SHP77 (cell line): ENCODE results near the gene OR4F15.
"Not testable (repeated sequence)": the region's sequence is repeated elsewhere in the genome, so short reads cannot be mapped to it uniquely, and the experiment has no call there.

Experiments used
- DNase-seq, 2 experiments: peaks; one replicate each; lab custom pipeline; 2025; lab: John Stamatoyannopoulos, UW

OR4F15 gene

GRCh38 chr15:101811902-101812301 is at the start of gene OR4F15:
Gene OR4F15, plus strand, starts transcription at chr15:101812202. Its CDS starts 5,985 bp downstream, at chr15:101818187.
- no peak for DNase-seq

- not testable (repeated sequence) for DNase-seq
Observed at GRCh38 chr15:101764669-101765339, 47.2 kb upstream of the OR4F15 start.

GRCh38 chr15:101765340-101765671 is 46.7 kb upstream of the OR4F15 start:
- not testable (repeated sequence) for DNase-seq

- no peak for DNase-seq
Observed at GRCh38 chr15:101765772-101766456, 46.1 kb upstream of the OR4F15 start.

GRCh38 chr15:101767083-101767640 is 44.8 kb upstream of the OR4F15 start:
- not testable (repeated sequence) for DNase-seq

- DNase-seq, result no peak
Observed at GRCh38 chr15:101772921-101773320, 39.1 kb upstream of the OR4F15 start.

GRCh38 chr15:101773496-101774100 is 38.4 kb upstream of the OR4F15 start:
- no peak for DNase-seq

GRCh38 chr15:101775136-101775535 is 36.9 kb upstream of the OR4F15 start:
- no peak for DNase-seq

- DNase-seq, result not testable (repeated sequence)
Observed at GRCh38 chr15:101778576-101778975, 33.4 kb upstream of the OR4F15 start.

- peak in 1 of 2 experiments; percentile 21 for DNase-seq
Observed at GRCh38 chr15:101780225-101780624, 31.8 kb upstream of the OR4F15 start.

GRCh38 chr15:101781928-101782327 is 30.1 kb upstream of the OR4F15 start:
- DNase-seq, result no peak

- DNase-seq, result no peak
Observed at GRCh38 chr15:101784644-101785043, 27.4 kb upstream of the OR4F15 start.

- not testable (repeated sequence) for DNase-seq
Observed at GRCh38 chr15:101786422-101786821, 25.6 kb upstream of the OR4F15 start.

GRCh38 chr15:101788001-101788400 is 24.0 kb upstream of the OR4F15 start:
- DNase-seq, result not testable (repeated sequence)

- not testable (repeated sequence) for DNase-seq
Observed at GRCh38 chr15:101788503-101789269, 23.3 kb upstream of the OR4F15 start.

- DNase-seq, result not testable (repeated sequence)
Observed at GRCh38 chr15:101790748-101791147, 21.3 kb upstream of the OR4F15 start.

- not testable (repeated sequence) for DNase-seq
Observed at GRCh38 chr15:101793981-101794380, 18.0 kb upstream of the OR4F15 start.

- no peak for DNase-seq
Observed at GRCh38 chr15:101795455-101795854, 16.5 kb upstream of the OR4F15 start.

- DNase-seq, result no peak
Observed at GRCh38 chr15:101799665-101800064, 12.3 kb upstream of the OR4F15 start.

GRCh38 chr15:101801048-101801447 is 11.0 kb upstream of the OR4F15 start:
- no peak for DNase-seq

- no peak for DNase-seq
Observed at GRCh38 chr15:101803209-101803608, 8.8 kb upstream of the OR4F15 start, which contains the start of gene OR4F6. Gene OR4F6, plus strand, starts transcription at chr15:101803509. Its CDS starts 2,211 bp downstream, at chr15:101805720.

GRCh38 chr15:101803676-101804075 is 8.3 kb upstream of the OR4F15 start:
- DNase-seq, result no peak
